NCI-H128 (cell line): ENCODE data around the gene CARD14.
A peak's percentile ranks its signal among the peaks of the same experiment; 100 is the strongest.
"Not testable (repeated sequence)": the region's sequence is repeated elsewhere in the genome, so short reads cannot be mapped to it uniquely, and the experiment has no call there.

ENCODE experiments used
- DNase-seq: peaks from one replicate; lab custom pipeline; 2025; ENCODE audit not compliant: unreplicated experiment; lab: John Stamatoyannopoulos, UW

CARD14 gene

GRCh38 chr17:80247561-80247960 lies 77.7 kb downstream of the CARD14 start:
- DNase-seq = no peak

GRCh38 chr17:80248001-80248893 lies 78.4 kb downstream of the CARD14 start:
- DNase-seq = no peak

- DNase-seq = no peak
Observed at GRCh38 chr17:80248894-80249710, 79.3 kb downstream of the CARD14 start.

GRCh38 chr17:80251966-80252365 lies 82.1 kb downstream of the CARD14 start:
- DNase-seq = no peak

GRCh38 chr17:80252871-80253270 lies 83.0 kb downstream of the CARD14 start:
- DNase-seq = peak; percentile 19

GRCh38 chr17:80253631-80254395 lies 84.0 kb downstream of the CARD14 start:
- no peak for DNase-seq

- no peak for DNase-seq
Observed at GRCh38 chr17:80254396-80255251, 84.8 kb downstream of the CARD14 start.

GRCh38 chr17:80256034-80256350 lies 86.2 kb downstream of the CARD14 start:
- no peak for DNase-seq

GRCh38 chr17:80257716-80258213 lies 87.9 kb downstream of the CARD14 start:
- DNase-seq = no peak

GRCh38 chr17:80258296-80258695 lies 88.5 kb downstream of the CARD14 start:
- DNase-seq = not testable (repeated sequence)
